Measurements from ENCODE around the gene GPR61.
A peak's percentile ranks its signal among the peaks of the same experiment; 100 is the strongest.

GPR61 gene

GRCh38 chr1:109508001-109508872 is 31.4 kb upstream of the GPR61 start:
- no peak overlapping the region for H3K4me3 ChIP-seq (ENCODE audit: low read depth, low read length)

GRCh38 chr1:109508873-109509175 is 30.8 kb upstream of the GPR61 start:
- H3K4me3 ChIP-seq (ENCODE audit: low read depth, low read length): peak overlapping the region; percentile 72

GRCh38 chr1:109509176-109510134 is 30.2 kb upstream of the GPR61 start, which contains the start of gene AMIGO1:
AMIGO1 (minus strand) TSS chr1:109509727; CDS start chr1:109508912, 815 bp downstream.
- H3K4me3 ChIP-seq (ENCODE audit: low read depth, low read length): peak within 1 kb of the TSS; percentile 72

GRCh38 chr1:109513110-109513710 is 26.5 kb upstream of the GPR61 start:
- H3K4me3 ChIP-seq (ENCODE audit: low read depth, low read length): no peak overlapping the region

- no peak overlapping the region for H3K4me3 ChIP-seq (ENCODE audit: low read depth, low read length)
Observed at GRCh38 chr1:109514846-109515245, 24.8 kb upstream of the GPR61 start.

- H3K4me3 ChIP-seq (ENCODE audit: low read depth, low read length): no peak overlapping the region
Observed at GRCh38 chr1:109516872-109517271, 22.8 kb upstream of the GPR61 start.

GRCh38 chr1:109517337-109517736 is 22.3 kb upstream of the GPR61 start:
- H3K4me3 ChIP-seq (ENCODE audit: low read depth, low read length): no peak overlapping the region

GRCh38 chr1:109521002-109521951 is 18.4 kb upstream of the GPR61 start:
- no peak overlapping the region for H3K4me3 ChIP-seq (ENCODE audit: low read depth, low read length)

- no peak overlapping the region for H3K4me3 ChIP-seq (ENCODE audit: low read depth, low read length)
Observed at GRCh38 chr1:109522026-109522425, 17.6 kb upstream of the GPR61 start.

- H3K4me3 ChIP-seq (ENCODE audit: low read depth, low read length): no peak overlapping the region
Observed at GRCh38 chr1:109523706-109524105, 16.0 kb upstream of the GPR61 start.

- no peak overlapping the region for H3K4me3 ChIP-seq (ENCODE audit: low read depth, low read length)
Observed at GRCh38 chr1:109527098-109527811, 12.4 kb upstream of the GPR61 start.

GRCh38 chr1:109527846-109528695 is 11.6 kb upstream of the GPR61 start:
- no peak overlapping the region for H3K4me3 ChIP-seq (ENCODE audit: low read depth, low read length)

GRCh38 chr1:109528712-109529111 is 11.0 kb upstream of the GPR61 start:
- no peak overlapping the region for H3K4me3 ChIP-seq (ENCODE audit: low read depth, low read length)

- no peak overlapping the region for H3K4me3 ChIP-seq (ENCODE audit: low read depth, low read length)
Observed at GRCh38 chr1:109529881-109530456, 9.7 kb upstream of the GPR61 start.

- H3K4me3 ChIP-seq (ENCODE audit: low read depth, low read length): no peak overlapping the region
Observed at GRCh38 chr1:109530457-109531087, 9.1 kb upstream of the GPR61 start.

GRCh38 chr1:109531380-109531779 is 8.3 kb upstream of the GPR61 start:
- no peak overlapping the region for H3K4me3 ChIP-seq (ENCODE audit: low read depth, low read length)

- H3K4me3 ChIP-seq (ENCODE audit: low read depth, low read length): no peak overlapping the region
Observed at GRCh38 chr1:109531826-109532364, 7.8 kb upstream of the GPR61 start.
